Measurements from ENCODE around the gene ABCA1.
"Not testable (repeated sequence)": the region's sequence is repeated elsewhere in the genome, so short reads cannot be mapped to it uniquely, and the experiment has no call there.

Gene ABCA1

GRCh38 chr9:104775574-104775936, 152.4 kb downstream of the ABCA1 start:
- in situ Hi-C loops (cut with MboI; ENCODE audit: low sequenced_read_pairs) = loop anchor here (25.0 kb wide), 1 partner anchor 912 kb away; the partner anchor contains the start of gene TMEM38B

GRCh38 chr9:104774831-104775573, 153.0 kb downstream of the ABCA1 start:
- in situ Hi-C loops (cut with MboI; ENCODE audit: low sequenced_read_pairs) = loop anchor here (25.0 kb wide), 1 partner anchor 912 kb away; the partner anchor contains the start of gene TMEM38B

- in situ Hi-C loops (cut with MboI; ENCODE audit: low sequenced_read_pairs) = no loop called here
Observed at GRCh38 chr9:104774132-104774531, 153.8 kb downstream of the ABCA1 start.

- in situ Hi-C loops (cut with MboI; ENCODE audit: low sequenced_read_pairs) = no loop called here
Observed at GRCh38 chr9:104772714-104773510, 155.0 kb downstream of the ABCA1 start.

- in situ Hi-C loops (cut with MboI; ENCODE audit: low sequenced_read_pairs) = no loop called here
Observed at GRCh38 chr9:104769655-104770054, 158.3 kb downstream of the ABCA1 start.

GRCh38 chr9:104769029-104769428, 158.9 kb downstream of the ABCA1 start:
- in situ Hi-C loops (cut with MboI; ENCODE audit: low sequenced_read_pairs) = not testable (repeated sequence)

- in situ Hi-C loops (cut with MboI; ENCODE audit: low sequenced_read_pairs) = no loop called here
Observed at GRCh38 chr9:104767507-104767906, 160.4 kb downstream of the ABCA1 start.

- in situ Hi-C loops (cut with MboI; ENCODE audit: low sequenced_read_pairs) = no loop called here
Observed at GRCh38 chr9:104766025-104766424, 161.9 kb downstream of the ABCA1 start.

GRCh38 chr9:104765138-104765537, 162.8 kb downstream of the ABCA1 start:
- in situ Hi-C loops (cut with MboI; ENCODE audit: low sequenced_read_pairs) = no loop called here

GRCh38 chr9:104758974-104759373, 169.0 kb downstream of the ABCA1 start:
- in situ Hi-C loops (cut with MboI; ENCODE audit: low sequenced_read_pairs) = no loop called here

- in situ Hi-C loops (cut with MboI; ENCODE audit: low sequenced_read_pairs) = no loop called here
Observed at GRCh38 chr9:104750185-104750767, 177.7 kb downstream of the ABCA1 start.

- in situ Hi-C loops (cut with MboI; ENCODE audit: low sequenced_read_pairs) = no loop called here
Observed at GRCh38 chr9:104748359-104749031, 179.5 kb downstream of the ABCA1 start.

GRCh38 chr9:104747565-104748358, 180.2 kb downstream of the ABCA1 start, which contains the start of gene NIPSNAP3A:
Gene NIPSNAP3A, plus strand, starts transcription at chr9:104747683. Its CDS starts 110 bp downstream, at chr9:104747793.
- in situ Hi-C loops (cut with MboI; ENCODE audit: low sequenced_read_pairs) = no loop called here

- in situ Hi-C loops (cut with MboI; ENCODE audit: low sequenced_read_pairs) = no loop called here
Observed at GRCh38 chr9:104747245-104747564, 180.8 kb downstream of the ABCA1 start.

GRCh38 chr9:104746798-104747197, 181.2 kb downstream of the ABCA1 start:
- in situ Hi-C loops (cut with MboI; ENCODE audit: low sequenced_read_pairs) = no loop called here

- in situ Hi-C loops (cut with MboI; ENCODE audit: low sequenced_read_pairs) = no loop called here
Observed at GRCh38 chr9:104746285-104746684, 181.7 kb downstream of the ABCA1 start.

GRCh38 chr9:104745852-104746251, 182.1 kb downstream of the ABCA1 start:
- in situ Hi-C loops (cut with MboI; ENCODE audit: low sequenced_read_pairs) = no loop called here

- in situ Hi-C loops (cut with MboI; ENCODE audit: low sequenced_read_pairs) = no loop called here
Observed at GRCh38 chr9:104743376-104743985, 184.5 kb downstream of the ABCA1 start.

- in situ Hi-C loops (cut with MboI; ENCODE audit: low sequenced_read_pairs) = no loop called here
Observed at GRCh38 chr9:104740621-104741020, 187.3 kb downstream of the ABCA1 start.

- in situ Hi-C loops (cut with MboI; ENCODE audit: low sequenced_read_pairs) = no loop called here
Observed at GRCh38 chr9:104738452-104738851, 189.5 kb downstream of the ABCA1 start.

Measured in HL-60/S4 treated with retinoic acid at 250 ng/mL for 4 days and 3 days (cell line).